HepG2 (cell line): ENCODE measurements around the gene SYNC. TPM values are rescaled to one million over a fixed set of nuclear protein-coding genes. Genes with fewer than 3 reads are reported as not detected.

Experiments used
- AFF4 ChIP-seq: sonication (generic); formaldehyde crosslinking; IDR thresholded peaks from 2 replicates; pipeline ENCODE4 v1.4.0; 2020; ENCODE audit warnings: missing genetic modification reagents
- BORCS8-MEF2B ChIP-seq: sonication (generic); formaldehyde crosslinking; IDR thresholded peaks from 2 replicates; pipeline ENCODE4 v1.8.0; 2022; ENCODE audit warnings: mild to moderate bottlenecking, missing genetic modification reagents
- CREM ChIP-seq, 2 experiments: sonication (generic) in 1 of 2; formaldehyde crosslinking in 1 of 2; IDR thresholded peaks; 2 replicates each; pipeline versions ENCODE4 v1.4.0 to v1.6.1; 2016 to 2020; ENCODE audit warnings: antibody characterized with exemption in 1 of 2, mild to moderate bottlenecking in 1 of 2, missing genetic modification reagents in 1 of 2
- ELF4 ChIP-seq: sonication (generic); formaldehyde crosslinking; IDR thresholded peaks from 2 replicates; pipeline ENCODE4 v1.5.0; 2020; ENCODE audit warnings: missing genetic modification reagents, mild to moderate bottlenecking, moderate library complexity, borderline replicate concordance
- GATA4 ChIP-seq: sonication (generic); IDR thresholded peaks from 2 replicates; pipeline ENCODE4 v1.6.1; 2016; ENCODE audit warnings: antibody characterized with exemption, low read depth, borderline replicate concordance
- HNF4A ChIP-seq: sonication (generic); formaldehyde crosslinking; IDR thresholded peaks from 2 replicates; pipeline ENCODE4 v1.4.0; 2020; ENCODE audit warnings: missing genetic modification reagents
- LCORL ChIP-seq, 2 experiments: fragments of 450-650 bp in 1 of 2; sonication (generic) in 1 of 2; formaldehyde crosslinking in 1 of 2; IDR thresholded peaks; 2 replicates each; pipeline versions ENCODE4 v1.5.0 to v1.6.1; 2017 to 2020; ENCODE audit warnings: antibody characterized with exemption in 1 of 2, missing genetic modification reagents in 1 of 2
- MTF2 ChIP-seq: sonication (generic); formaldehyde crosslinking; IDR thresholded peaks from 2 replicates; pipeline ENCODE4 v1.5.0; 2020; ENCODE audit warnings: missing genetic modification reagents, borderline replicate concordance
- NCOR1 ChIP-seq: fragments of 200-600 bp; sonication (generic); IDR thresholded peaks from 2 replicates; pipeline ENCODE4 v1.7.0; 2017; ENCODE audit warnings: antibody characterized with exemption, low read length, borderline replicate concordance
- NFIC ChIP-seq: IDR thresholded peaks from 2 replicates; pipeline ENCODE4 v1.6.1; 2012; ENCODE audit warnings: mild to moderate bottlenecking, low read length, inconsistent platforms
- U2AF2 ChIP-seq: fragments of 200-400 bp; formaldehyde crosslinking; IDR thresholded peaks from 2 replicates; pipeline ENCODE4 v1.6.1; 2017; ENCODE audit warnings: low read depth, mild to moderate bottlenecking, low read length
- ZEB1 ChIP-seq: IDR thresholded peaks from 2 replicates; pipeline ENCODE4 v1.6.1; 2012; ENCODE audit warnings: mild to moderate bottlenecking, low read depth, inconsistent platforms; ENCODE audit not compliant: insufficient replicate concordance
- ZFP37 ChIP-seq: sonication (generic); formaldehyde crosslinking; IDR thresholded peaks from 2 replicates; pipeline ENCODE4 v1.4.0; 2020; ENCODE audit warnings: missing genetic modification reagents, borderline replicate concordance
- ZMYM2 ChIP-seq: sonication (generic); formaldehyde crosslinking; IDR thresholded peaks from 2 replicates; pipeline ENCODE4 v1.8.0; 2022; ENCODE audit warnings: mild to moderate bottlenecking, missing genetic modification reagents
- ZNF234 ChIP-seq: sonication (generic); formaldehyde crosslinking; conservative IDR thresholded peaks from 2 replicates; pipeline ENCODE4 v1.5.1; 2020; ENCODE audit warnings: mild to moderate bottlenecking, missing genetic modification reagents
- ZNF280D ChIP-seq: sonication (generic); formaldehyde crosslinking; IDR thresholded peaks from 2 replicates; pipeline ENCODE4 v1.5.1; 2020; ENCODE audit warnings: mild to moderate bottlenecking, missing genetic modification reagents
- ZNF331 ChIP-seq: sonication (generic); formaldehyde crosslinking; IDR thresholded peaks from 2 replicates; pipeline ENCODE4 v1.4.0; 2020; ENCODE audit warnings: missing genetic modification reagents
- ZNF607 ChIP-seq: sonication (generic); formaldehyde crosslinking; IDR thresholded peaks from 2 replicates; pipeline ENCODE4 v1.5.1; 2020; ENCODE audit warnings: missing genetic modification reagents, mild to moderate bottlenecking, borderline replicate concordance
- ZNF737 ChIP-seq: sonication (generic); formaldehyde crosslinking; IDR thresholded peaks from 2 replicates; pipeline ENCODE4 v1.5.0; 2020; ENCODE audit warnings: missing genetic modification reagents, mild to moderate bottlenecking, borderline replicate concordance
- ZZZ3 ChIP-seq: sonication (generic); formaldehyde crosslinking; IDR thresholded peaks from 2 replicates; pipeline ENCODE4 v1.4.0; 2020; ENCODE audit warnings: missing genetic modification reagents, mild to moderate bottlenecking, borderline replicate concordance
- polyA plus RNA-seq, 8 experiments: library from polyadenylated mRNA; depleted of rRNA in 3 of 8; stranded (reverse) in 7 of 8; unstranded in 1 of 8; fragments of >200 nt; fragmentation: Illumina TruSeq in 4 of 8; extraction: Trizol in 4 of 8; gene quantifications; 2 replicates each; pipeline versions ENCODE4 v1.2.1 to v1.2.3, GENCODE V29; 2011 to 2016; ENCODE audit warnings: low read depth in 4 of 8, missing spikeins in 1 of 8, mixed read lengths in 1 of 8; ENCODE audit not compliant: insufficient read depth in 1 of 8
- total RNA-seq, 5 experiments: library from RNA; depleted of rRNA; stranded (reverse); fragments of >200 nt; fragmentation: Illumina TruSeq; extraction: Trizol; gene quantifications; 2 replicates each; pipeline ENCODE4 v1.2.3, GENCODE V29; 2016; ENCODE audit warnings: low read depth in 1 of 5

Gene SYNC
- total and polyA plus RNA-seq, 2 of the 13 experiments (the other 11 are each of a cell fraction or from before 2014, with no cell fraction given): 2.4 to 5.4 TPM

GRCh38 chr1:32718527-32718926 lies 16.0 kb upstream of the SYNC start (continued):
- TF ChIP-seq U2AF2 (no peak), ZEB1 (no peak), ZNF280D (no peak), GATA4 (no peak), ZNF737 (CRISPR knock-in tag) (no peak), ZFP37 (CRISPR knock-in tag) (no peak), LCORL (IDR thresholded peaks at IDR 0.05) (no peak), LCORL (CRISPR knock-in tag; IDR thresholded peaks at IDR 0.05) (peak; percentile 49; the same call in 1 of the 2 replicates), NCOR1 (peak; percentile 61; the same call in 1 of the 2 replicates), CREM (IDR thresholded peaks at IDR 0.05) (no peak), CREM (CRISPR knock-in tag; IDR thresholded peaks at IDR 0.05) (no peak), BORCS8-MEF2B (CRISPR knock-in tag) (no peak), ZNF607 (no peak), AFF4 (CRISPR knock-in tag) (no peak), ZMYM2 (CRISPR knock-in tag) (0 out of 2 replicates have a peak, but pooled peaks have one; percentile 42), HNF4A (CRISPR knock-in tag) (peak; percentile 80), NFIC (no peak), ELF4 (CRISPR knock-in tag) (no peak), ZNF234 (CRISPR knock-in tag) (no peak), ZZZ3 (CRISPR knock-in tag) (no peak), ZNF331 (no peak), MTF2 (CRISPR knock-in tag) (no peak)
